ENCODE measurements around the gene TMEM30A. TPM values are rescaled to one million over a fixed set of nuclear protein-coding genes. Genes with fewer than 3 reads are reported as not detected.

Gene TMEM30A
- total and polyA plus RNA-seq, 2 donors (not counting 3 experiments of a cell fraction or from before 2014, with no cell fraction given), result 42.2 to 197 TPM

GRCh38 chr6:75291744-75292143 lies 7.2 kb upstream of the TMEM30A start:
- H3K36me3 ChIP-seq (ENCODE audit: control insufficient read depth in 2 of 2, extremely low read depth in 1 of 2, insufficient read depth in 2 of 2, low read length in 2 of 2), result no peaks in the 10 kb centered on the region
- H3K4me3 ChIP-seq (replicated peaks in 1 of 3; ENCODE audit: insufficient read depth in 1 of 3, low read depth in 1 of 3, low read length in 3 of 3), result no peak overlapping the region
- H3K9me1 ChIP-seq (replicated peaks; ENCODE audit: control insufficient read depth, extremely low read depth, insufficient read depth, low read length), result no peaks in the 10 kb centered on the region
- dilution Hi-C loops (cut with MboI; ENCODE audit: extremely low pct_ligation_motif_present, low sequenced_read_pairs) (no loop called here), intact Hi-C loops (cut with micrococcal nuclease) (no loop called here)
- H3K4me2 ChIP-seq (ENCODE audit: insufficient read depth, low read length), result no peak overlapping the region
- H3K79me2 ChIP-seq (ENCODE audit: control insufficient read depth, insufficient read depth, low read length), result no peaks in the 10 kb centered on the region
- no peaks in the 10 kb centered on the region for H3K9me3 ChIP-seq (replicated peaks; ENCODE audit: control insufficient read depth, insufficient read depth, low read length)
- no peak overlapping the region for H2AFZ ChIP-seq (ENCODE audit: low read depth, low read length)
- no peaks in the 10 kb centered on the region for H4K20me1 ChIP-seq (replicated peaks; ENCODE audit: control insufficient read depth, extremely low read depth, insufficient read depth, low read length)
- no TSS peak for BruUV-seq (replicated peaks)
- DNase-seq (ENCODE audit: low read depth, low spot score) (no peak), FAIRE-seq (no peak)
- H3K27me3 ChIP-seq (ENCODE audit: control insufficient read depth in 2 of 2, insufficient read depth in 2 of 2, low read length in 2 of 2), result no peaks in the 10 kb centered on the region
- no peaks in the 10 kb centered on the region for H3K4me1 ChIP-seq (ENCODE audit: control insufficient read depth, extremely low read depth, insufficient read depth, low read length)
- TF ChIP-seq EZH2 (IDR thresholded peaks at IDR 0.05; ENCODE audit: borderline replicate concordance, low read depth, low read length, severe bottlenecking), result no peak
- TF ChIP-seq MYC (IDR thresholded peaks at IDR 0.05; ENCODE audit: low read depth, low read length), result no peak
- POLR2A ChIA-PET, result no interaction called here
- CTCF ChIA-PET, result no interaction called here
- H3K27ac ChIP-seq (ENCODE audit: insufficient read depth, low read depth, low read length), result no peak overlapping the region
- H3K9ac ChIP-seq (replicated peaks; ENCODE audit: extremely low read depth, insufficient read depth, low read length), result no peak overlapping the region

GRCh38 chr6:75291331-75291730 lies 6.7 kb upstream of the TMEM30A start:
- ChIA-PET CTCF (no interaction called here), POLR2A (no interaction called here)
- Histone ChIP-seq H3K9ac (replicated peaks; ENCODE audit: extremely low read depth, insufficient read depth, low read length) (no peak overlapping the region), H3K4me3 (replicated peaks in 1 of 3; ENCODE audit: insufficient read depth in 1 of 3, low read depth in 1 of 3, low read length in 3 of 3) (no peak overlapping the region), H3K4me2 (ENCODE audit: insufficient read depth, low read length) (no peak overlapping the region), H3K9me1 (replicated peaks; ENCODE audit: control insufficient read depth, extremely low read depth, insufficient read depth, low read length) (no peaks in the 10 kb centered on the region), H3K79me2 (ENCODE audit: control insufficient read depth, insufficient read depth, low read length) (no peaks in the 10 kb centered on the region), H4K20me1 (replicated peaks; ENCODE audit: control insufficient read depth, extremely low read depth, insufficient read depth, low read length) (no peaks in the 10 kb centered on the region), H3K27ac (ENCODE audit: insufficient read depth, low read depth, low read length) (no peak overlapping the region), H2AFZ (ENCODE audit: low read depth, low read length) (no peak overlapping the region), H3K4me1 (ENCODE audit: control insufficient read depth, extremely low read depth, insufficient read depth, low read length) (no peaks in the 10 kb centered on the region), H3K27me3 (ENCODE audit: control insufficient read depth in 2 of 2, insufficient read depth in 2 of 2, low read length in 2 of 2) (no peaks in the 10 kb centered on the region), H3K9me3 (replicated peaks; ENCODE audit: control insufficient read depth, insufficient read depth, low read length) (no peaks in the 10 kb centered on the region), H3K36me3 (ENCODE audit: control insufficient read depth in 2 of 2, extremely low read depth in 1 of 2, insufficient read depth in 2 of 2, low read length in 2 of 2) (no peaks in the 10 kb centered on the region)
- FAIRE-seq, result no peak
- no TSS peak for BruUV-seq (replicated peaks)
- TF ChIP-seq, protein P1, sequence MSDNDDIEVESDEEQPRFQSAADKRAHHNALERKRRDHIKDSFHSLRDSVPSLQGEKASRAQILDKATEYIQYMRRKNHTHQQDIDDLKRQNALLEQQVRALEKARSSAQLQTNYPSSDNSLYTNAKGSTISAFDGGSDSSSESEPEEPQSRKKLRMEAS (IDR thresholded peaks at IDR 0.05; ENCODE audit: insufficient read depth, insufficient read length), result no peak
- TF ChIP-seq, protein P2, sequence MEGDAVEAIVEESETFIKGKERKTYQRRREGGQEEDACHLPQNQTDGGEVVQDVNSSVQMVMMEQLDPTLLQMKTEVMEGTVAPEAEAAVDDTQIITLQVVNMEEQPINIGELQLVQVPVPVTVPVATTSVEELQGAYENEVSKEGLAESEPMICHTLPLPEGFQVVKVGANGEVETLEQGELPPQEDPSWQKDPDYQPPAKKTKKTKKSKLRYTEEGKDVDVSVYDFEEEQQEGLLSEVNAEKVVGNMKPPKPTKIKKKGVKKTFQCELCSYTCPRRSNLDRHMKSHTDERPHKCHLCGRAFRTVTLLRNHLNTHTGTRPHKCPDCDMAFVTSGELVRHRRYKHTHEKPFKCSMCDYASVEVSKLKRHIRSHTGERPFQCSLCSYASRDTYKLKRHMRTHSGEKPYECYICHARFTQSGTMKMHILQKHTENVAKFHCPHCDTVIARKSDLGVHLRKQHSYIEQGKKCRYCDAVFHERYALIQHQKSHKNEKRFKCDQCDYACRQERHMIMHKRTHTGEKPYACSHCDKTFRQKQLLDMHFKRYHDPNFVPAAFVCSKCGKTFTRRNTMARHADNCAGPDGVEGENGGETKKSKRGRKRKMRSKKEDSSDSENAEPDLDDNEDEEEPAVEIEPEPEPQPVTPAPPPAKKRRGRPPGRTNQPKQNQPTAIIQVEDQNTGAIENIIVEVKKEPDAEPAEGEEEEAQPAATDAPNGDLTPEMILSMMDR (IDR thresholded peaks at IDR 0.05; ENCODE audit: extremely low read depth in 1 of 2, insufficient read depth in 1 of 2, low read depth in 1 of 2, low read length in 2 of 2), result no peak
- no peak for TF ChIP-seq POLR2A (IDR thresholded peaks at IDR 0.05; ENCODE audit: low read depth, low read length)
- dilution Hi-C loops (cut with MboI; ENCODE audit: extremely low pct_ligation_motif_present, low sequenced_read_pairs) (no loop called here), intact Hi-C loops (cut with micrococcal nuclease) (no loop called here)
- no peak for DNase-seq (ENCODE audit: low read depth, low spot score)

Measured in endothelial cell of umbilical vein (primary cell).